Naive B cell (primary cell): ENCODE data around the gene ADGRA1. TPM values are rescaled to one million over a fixed set of nuclear protein-coding genes. Genes with fewer than 3 reads are reported as not detected.

Experiments used
- ATAC-seq, 2 donors: fragments of 150-1000 bp; cut with Tn5 transposase; 2 replicates each; pipeline ENCODE4 v1.10.0; 2021; ENCODE audit warnings: low read depth in 2 of 2, mild to moderate bottlenecking in 2 of 2, moderate library complexity in 2 of 2
- DNase-seq: peaks from one replicate; pipeline ENCODE4 v3.0.0; 2022
- H3K27ac Mint-ChIP-seq, 6 donors: one replicate each; pipeline ENCODE4 v1.8.0; 2020 to 2022; ENCODE audit warnings: mild to moderate bottlenecking in 6 of 6, mixed read lengths in 6 of 6, moderate library complexity in 5 of 6, inconsistent platforms in 2 of 6
- H3K27me3 Mint-ChIP-seq, 3 donors: one replicate each; pipeline ENCODE4 v1.8.0; 2021 to 2022; ENCODE audit warnings: mixed read lengths in 3 of 3, mild to moderate bottlenecking in 1 of 3
- H3K36me3 Mint-ChIP-seq, 2 donors: one replicate each; pipeline ENCODE4 v1.8.0; 2020 to 2022; ENCODE audit warnings: mixed read lengths in 2 of 2, inconsistent platforms in 1 of 2, mild to moderate bottlenecking in 1 of 2
- H3K4me1 Mint-ChIP-seq, 3 donors: one replicate each; pipeline ENCODE4 v1.8.0; 2020 to 2022; ENCODE audit warnings: mixed read lengths in 3 of 3, inconsistent platforms in 1 of 3, mild to moderate bottlenecking in 1 of 3, moderate library complexity in 1 of 3
- H3K4me3 Mint-ChIP-seq, 8 donors: one replicate each; pipeline ENCODE4 v1.8.0; 2020 to 2022; ENCODE audit warnings: mild to moderate bottlenecking in 8 of 8, mixed read lengths in 8 of 8, moderate library complexity in 8 of 8, inconsistent platforms in 2 of 8
- H3K9me3 Mint-ChIP-seq, 7 donors: one replicate each; pipeline ENCODE4 v1.8.0; 2020 to 2022; ENCODE audit warnings: mixed read lengths in 7 of 7, mild to moderate bottlenecking in 5 of 7, inconsistent platforms in 2 of 7, moderate library complexity in 1 of 7
- polyA plus RNA-seq, 6 donors: library from polyadenylated mRNA; unstranded; fragments of 300-500 nt; fragmentation: Illumina TruSeq; gene quantifications; one replicate each; pipeline ENCODE4 v1.2.3, GENCODE V29; 2021; ENCODE audit warnings: low read depth in 6 of 6

ADGRA1 gene
- polyA plus RNA-seq, 6 donors from 2014 or later, result not detected

- H3K36me3 Mint-ChIP-seq, result no peaks in the 10 kb centered on the region
- ATAC-seq (no peak), DNase-seq (no peak)
- no peak overlapping the region for H3K27ac Mint-ChIP-seq
- no peak overlapping the region for H3K4me3 Mint-ChIP-seq
- H3K9me3 Mint-ChIP-seq, result no peaks in the 10 kb centered on the region
- H3K27me3 Mint-ChIP-seq, result peaks cover 12 to 51% (median 23%) of the 10 kb centered on the region in 3 donors
- no peaks in the 10 kb centered on the region for H3K4me1 Mint-ChIP-seq
Observed at GRCh38 chr10:133086247-133086646, 1.5 kb upstream of the ADGRA1 start.

DNA sequence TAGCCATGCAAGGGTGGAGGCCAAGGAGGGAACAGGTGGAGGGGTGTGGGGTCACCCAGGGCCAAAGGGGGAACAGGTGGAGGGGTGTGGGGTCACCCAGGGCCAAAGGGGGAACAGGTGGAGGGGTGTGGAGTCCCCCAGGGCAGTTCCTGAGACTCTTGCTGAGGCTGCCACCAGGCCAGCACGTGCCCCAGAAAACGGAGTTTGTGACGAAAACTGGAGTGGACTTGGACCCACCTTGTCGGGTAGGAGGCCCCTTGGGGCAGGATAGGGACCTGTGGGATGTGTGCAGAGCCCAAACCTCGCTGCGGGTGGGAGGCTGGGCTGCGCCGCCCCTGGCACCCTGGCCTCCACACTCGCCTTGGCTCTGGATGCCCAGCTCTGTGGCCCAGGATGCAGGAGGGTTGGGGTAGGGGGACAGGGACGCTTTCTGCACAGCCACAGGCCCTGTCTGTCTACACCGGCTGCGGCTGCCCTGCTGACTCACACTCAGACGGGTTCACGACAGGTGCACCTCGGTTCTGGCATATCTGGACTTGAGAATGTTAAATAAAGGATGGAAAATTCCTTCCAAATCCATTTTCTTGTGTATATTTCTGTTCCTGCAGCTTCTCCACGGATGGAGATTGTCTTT, 562 bp upstream of the ADGRA1 start:
- no peaks in the 10 kb centered on the region for H3K9me3 Mint-ChIP-seq
- H3K27ac Mint-ChIP-seq, result no peak overlapping the region
- H3K4me1 Mint-ChIP-seq, result no peaks in the 10 kb centered on the region
- no peak for DNase-seq
- peak overlapping the region in 2 of 8 donors; percentile 25 to 47 for H3K4me3 Mint-ChIP-seq
- no peak for ATAC-seq
- H3K27me3 Mint-ChIP-seq, result peaks cover 15 to 54% (median 24%) of the 10 kb centered on the region in 3 donors
- no peaks in the 10 kb centered on the region for H3K36me3 Mint-ChIP-seq

GRCh38 chr10:133088179-133088955, 643 bp downstream of the ADGRA1 start:
- ATAC-seq (no peak), DNase-seq (no peak)
- Mint-ChIP-seq H3K27me3 (peaks cover 19 to 54% (median 32%) of the 10 kb centered on the region in 3 donors), H3K36me3 (no peaks in the 10 kb centered on the region), H3K4me3 (no peak overlapping the region), H3K4me1 (no peaks in the 10 kb centered on the region), H3K27ac (no peak overlapping the region), H3K9me3 (no peaks in the 10 kb centered on the region)

GRCh38 chr10:133088956-133089800, 1.5 kb downstream of the ADGRA1 start:
- DNase-seq (no peak), ATAC-seq (no peak)
- H3K27ac Mint-ChIP-seq, result no peak overlapping the region
- no peaks in the 10 kb centered on the region for H3K36me3 Mint-ChIP-seq
- peaks cover 15 to 47% (median 32%) of the 10 kb centered on the region in 3 donors for H3K27me3 Mint-ChIP-seq
- H3K9me3 Mint-ChIP-seq, result no peaks in the 10 kb centered on the region
- no peaks in the 10 kb centered on the region for H3K4me1 Mint-ChIP-seq
- H3K4me3 Mint-ChIP-seq, result peak overlapping the region in 1 of 8 donors; percentile 42

- DNase-seq, result no peak
- Mint-ChIP-seq H3K4me1 (no peaks in the 10 kb centered on the region), H3K4me3 (peak overlapping the region in 1 of 8 donors; percentile 56), H3K9me3 (no peaks in the 10 kb centered on the region), H3K27me3 (peaks cover 10 to 44% (median 26%) of the 10 kb centered on the region in 3 donors), H3K27ac (no peak overlapping the region), H3K36me3 (no peaks in the 10 kb centered on the region)
- no peak for ATAC-seq
Observed at GRCh38 chr10:133090101-133090500, 2.4 kb downstream of the ADGRA1 start.

DNA sequence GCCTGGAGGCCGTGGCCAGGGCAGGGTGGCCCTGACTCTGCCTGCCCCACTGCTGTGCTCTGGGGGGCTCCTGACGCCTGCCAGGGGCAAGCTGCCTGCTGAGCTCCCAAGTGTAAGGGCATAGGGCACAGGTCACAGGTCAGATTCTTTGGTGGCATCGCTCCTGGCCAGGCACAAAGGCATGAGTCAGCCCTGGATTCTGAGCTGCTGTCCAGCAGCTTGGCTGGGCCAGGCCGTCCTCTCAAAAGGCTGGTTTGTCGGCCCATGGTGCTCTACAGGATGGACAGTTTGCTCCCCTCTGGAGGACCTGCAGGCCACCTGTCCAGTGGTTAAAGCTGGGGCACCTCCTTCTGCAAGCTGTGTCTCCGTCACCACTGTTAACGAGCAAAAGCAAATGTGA, 2.9 kb downstream of the ADGRA1 start:
- Mint-ChIP-seq H3K27ac (no peak overlapping the region), H3K4me1 (no peaks in the 10 kb centered on the region), H3K27me3 (peaks cover 10 to 40% (median 24%) of the 10 kb centered on the region in 3 donors), H3K4me3 (no peak overlapping the region), H3K36me3 (no peaks in the 10 kb centered on the region), H3K9me3 (no peaks in the 10 kb centered on the region)
- no peak for ATAC-seq
- DNase-seq, result no peak

- Mint-ChIP-seq H3K27ac (peak overlapping the region in 1 of 6 donors; percentile 44), H3K4me1 (no peaks in the 10 kb centered on the region), H3K9me3 (no peaks in the 10 kb centered on the region), H3K36me3 (no peaks in the 10 kb centered on the region), H3K27me3 (peaks cover 10 to 37% (median 24%) of the 10 kb centered on the region in 3 donors), H3K4me3 (no peak overlapping the region)
- DNase-seq, result no peak
- no peak for ATAC-seq
Observed at GRCh38 chr10:133091316-133091715, 3.6 kb downstream of the ADGRA1 start.

DNA sequence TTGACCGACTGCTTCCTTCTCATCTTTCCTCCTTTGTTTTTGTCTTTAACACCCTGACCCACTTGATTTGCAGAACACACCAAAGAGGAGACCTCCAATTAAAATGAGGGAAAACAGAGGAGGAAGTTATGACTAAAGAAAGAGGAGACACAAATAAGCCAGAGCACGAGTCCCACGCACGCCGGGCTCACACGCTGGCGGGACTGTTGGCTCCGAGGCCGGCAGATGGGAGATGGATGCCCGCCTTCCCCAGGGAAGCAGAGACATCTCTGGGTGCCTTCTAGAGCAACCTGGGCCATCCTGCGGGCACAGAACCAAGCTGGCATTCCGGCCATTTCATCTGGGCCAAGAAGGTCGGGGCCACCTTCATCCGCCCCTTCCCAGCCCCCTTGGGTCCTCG, 5.6 kb downstream of the ADGRA1 start:
- ATAC-seq (no peak), DNase-seq (no peak)
- Mint-ChIP-seq H3K36me3 (no peaks in the 10 kb centered on the region), H3K9me3 (no peaks in the 10 kb centered on the region), H3K4me3 (peak overlapping the region in 1 of 8 donors; percentile 16), H3K4me1 (peaks cover 0 to 2% (median 0%) of the 10 kb centered on the region in 3 donors), H3K27me3 (peaks cover 10 to 29% (median 16%) of the 10 kb centered on the region in 3 donors), H3K27ac (no peak overlapping the region)

DNA sequence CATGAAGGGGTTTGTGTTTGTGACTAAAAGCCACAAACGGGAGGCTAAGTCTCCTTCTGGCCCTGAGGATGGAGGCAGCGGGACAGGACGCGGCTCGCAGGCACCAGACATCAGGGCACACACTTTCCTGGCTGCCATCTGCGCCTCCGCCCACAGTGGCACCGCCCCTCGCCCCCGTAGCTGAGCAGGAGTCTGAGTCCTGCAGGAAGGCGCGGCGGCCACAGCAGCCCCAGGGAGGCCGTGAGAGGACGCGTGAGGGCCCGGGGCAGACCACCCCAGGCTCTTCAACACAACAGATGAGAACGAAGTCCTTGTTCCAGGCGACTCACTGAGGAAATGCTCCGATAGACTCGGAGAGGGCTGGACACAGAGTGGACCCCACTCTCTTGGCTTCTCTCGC, 6.6 kb downstream of the ADGRA1 start:
- no peak for ATAC-seq
- no peaks in the 10 kb centered on the region for H3K36me3 Mint-ChIP-seq
- no peaks in the 10 kb centered on the region for H3K9me3 Mint-ChIP-seq
- H3K27me3 Mint-ChIP-seq, result peaks cover 10 to 22% (median 10%) of the 10 kb centered on the region in 3 donors
- H3K4me1 Mint-ChIP-seq, result peaks cover 0 to 2% (median 0%) of the 10 kb centered on the region in 3 donors
- no peak overlapping the region for H3K4me3 Mint-ChIP-seq
- H3K27ac Mint-ChIP-seq, result no peak overlapping the region
- DNase-seq, result no peak

- no peaks in the 10 kb centered on the region for H3K9me3 Mint-ChIP-seq
- ATAC-seq (no peak), DNase-seq (no peak)
- no peak overlapping the region for H3K27ac Mint-ChIP-seq
- H3K27me3 Mint-ChIP-seq, result peaks cover 9 to 16% (median 10%) of the 10 kb centered on the region in 3 donors
- H3K4me3 Mint-ChIP-seq, result no peak overlapping the region
- H3K36me3 Mint-ChIP-seq, result no peaks in the 10 kb centered on the region
- H3K4me1 Mint-ChIP-seq, result peaks cover 0 to 2% (median 0%) of the 10 kb centered on the region in 3 donors
Observed at GRCh38 chr10:133094866-133095265, 7.1 kb downstream of the ADGRA1 start.

- Mint-ChIP-seq H3K4me3 (no peak overlapping the region), H3K27me3 (peaks cover 9 to 16% (median 10%) of the 10 kb centered on the region in 3 donors), H3K36me3 (no peaks in the 10 kb centered on the region), H3K9me3 (no peaks in the 10 kb centered on the region), H3K27ac (no peak overlapping the region), H3K4me1 (peaks cover 0 to 2% (median 0%) of the 10 kb centered on the region in 3 donors)
- no peak for DNase-seq
- no peak for ATAC-seq
Observed at GRCh38 chr10:133095586-133095985, 7.9 kb downstream of the ADGRA1 start.

DNA sequence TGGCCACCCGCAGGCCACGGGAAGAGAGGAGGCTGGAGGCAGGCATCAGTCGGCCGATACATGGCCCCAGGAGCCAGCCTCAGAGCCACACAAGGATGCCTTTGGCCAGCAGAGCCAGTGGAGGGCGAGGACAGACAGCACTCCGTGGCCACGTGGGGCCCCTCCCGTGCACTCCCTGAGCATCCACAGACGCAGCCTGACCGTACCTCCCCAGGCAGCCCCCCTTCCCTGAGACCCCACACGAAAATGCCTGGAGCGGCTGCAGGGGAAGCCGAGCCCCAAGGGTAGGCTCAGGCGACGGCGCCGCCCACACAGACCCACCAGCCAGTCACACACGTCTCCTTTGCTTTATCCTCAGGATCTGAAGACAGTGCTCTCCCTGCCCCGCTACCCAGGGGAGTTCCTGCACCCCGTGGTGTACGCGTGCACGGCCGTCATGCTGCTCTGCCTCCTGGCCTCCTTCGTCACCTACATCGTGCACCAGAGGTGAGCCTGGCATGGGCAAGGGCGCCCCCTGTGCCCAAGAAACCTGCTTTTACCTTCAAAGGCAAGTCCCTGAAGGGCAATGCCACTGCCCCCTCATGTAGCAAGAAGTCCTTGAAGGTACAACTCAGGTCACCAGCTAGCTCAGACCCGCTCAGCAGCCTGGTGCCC, 9.0 kb downstream of the ADGRA1 start:
- Mint-ChIP-seq H3K27me3 (peaks cover 10 to 14% (median 13%) of the 10 kb centered on the region in 3 donors), H3K4me1 (peaks cover 2 to 8% (median 6%) of the 10 kb centered on the region in 3 donors), H3K27ac (no peak overlapping the region), H3K4me3 (peak overlapping the region in 1 of 8 donors; percentile 73), H3K9me3 (no peaks in the 10 kb centered on the region), H3K36me3 (no peaks in the 10 kb centered on the region)
- DNase-seq (no peak), ATAC-seq (no peak)

DNA sequence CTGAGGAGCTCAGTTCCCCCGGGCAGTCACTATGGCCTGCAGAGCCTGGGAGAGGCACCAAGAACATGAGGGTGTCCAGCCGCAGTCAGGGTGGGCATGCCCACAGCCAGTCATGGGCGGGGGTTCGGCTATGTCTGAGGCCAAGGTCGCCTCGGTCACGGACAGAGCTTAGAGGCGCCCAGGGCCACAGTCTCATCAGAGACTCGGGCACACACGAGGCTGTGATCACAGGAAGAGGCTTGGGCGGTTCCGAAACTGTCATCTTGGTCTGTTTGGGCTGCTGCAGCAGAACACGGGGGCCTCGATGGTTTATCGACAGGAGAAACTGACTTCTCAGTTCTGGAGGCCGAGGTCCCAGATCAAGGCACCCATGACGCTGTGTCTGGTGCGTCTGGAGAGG, 9.7 kb downstream of the ADGRA1 start:
- no peak overlapping the region for H3K4me3 Mint-ChIP-seq
- H3K27me3 Mint-ChIP-seq, result peaks cover 10 to 20% (median 17%) of the 10 kb centered on the region in 3 donors
- H3K27ac Mint-ChIP-seq, result peak overlapping the region in 1 of 6 donors; percentile 44

More for the DNA sequence above, 9.7 kb downstream of the ADGRA1 start:
- no peaks in the 10 kb centered on the region for H3K9me3 Mint-ChIP-seq
- ATAC-seq (no peak), DNase-seq (no peak)
- peaks cover 4 to 11% (median 6%) of the 10 kb centered on the region in 3 donors for H3K4me1 Mint-ChIP-seq
- H3K36me3 Mint-ChIP-seq, result no peaks in the 10 kb centered on the region
